Measurements from ENCODE around the gene SLX4IP. TPM values are rescaled to one million over a fixed set of nuclear protein-coding genes. Genes with fewer than 3 reads are reported as not detected.

Gene SLX4IP
- polyA plus RNA-seq, 2 of the 4 experiments (the other 2 are of a cell fraction), result 3.4 to 7.5 TPM

DNA sequence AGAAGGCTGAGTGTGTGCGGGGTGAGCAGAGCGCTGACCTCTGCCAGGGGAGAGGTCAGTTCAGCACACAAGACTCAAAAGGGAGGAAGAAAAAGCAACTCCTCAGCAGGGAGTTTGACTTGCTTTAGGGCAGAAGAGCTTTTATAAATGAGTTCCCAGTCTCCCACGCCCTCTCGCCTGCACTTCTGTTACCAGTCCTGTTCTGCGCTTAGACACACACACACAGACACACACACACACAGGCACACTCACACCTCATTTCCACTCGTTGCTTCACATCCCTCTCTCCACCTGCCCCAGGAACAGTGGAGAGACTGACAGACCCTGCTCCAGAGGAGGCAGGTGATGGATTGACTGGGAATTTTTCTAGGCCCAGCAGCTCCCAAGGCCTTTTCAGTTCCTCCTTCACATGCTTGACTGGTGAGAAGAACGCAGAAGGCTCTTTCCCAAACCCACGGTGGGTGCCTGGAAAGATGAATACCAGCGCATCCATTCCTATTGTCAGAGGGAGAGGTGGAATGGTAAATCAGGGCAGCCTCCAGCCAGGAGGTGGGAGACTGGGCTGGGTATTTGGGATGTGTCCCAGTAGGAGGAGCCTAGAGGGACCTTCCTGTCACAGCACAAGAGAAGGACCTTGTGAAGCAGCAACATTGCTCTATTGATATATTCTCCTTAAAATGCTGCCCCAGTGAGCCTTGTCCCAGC, 195.0 kb downstream of the SLX4IP start:
- WGBS (ENCODE audit: missing lambda C conversion rate), result 87% methylated on average over 9 of the region's 9 CpGs
- POLR2A ChIA-PET, result no interaction called here

DNA sequence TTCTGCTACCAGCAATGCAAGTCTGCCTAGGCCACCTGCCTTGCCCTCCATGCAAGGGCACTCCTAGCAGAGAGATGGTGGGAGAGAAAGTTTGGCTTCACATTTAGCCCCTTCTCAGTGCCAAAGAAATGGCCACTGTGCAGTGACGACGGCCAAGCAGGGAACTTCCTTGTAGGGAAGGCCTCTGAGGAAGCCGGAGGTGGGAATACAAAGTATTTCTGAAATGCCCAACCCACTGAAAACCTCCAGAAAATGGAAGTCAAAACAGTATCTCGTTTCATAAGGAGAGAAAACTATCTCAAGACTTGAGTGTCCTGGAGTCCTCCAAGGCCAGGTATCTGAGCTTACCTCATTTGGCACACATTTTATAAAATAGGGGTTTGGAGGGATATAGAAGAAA, 196.0 kb downstream of the SLX4IP start:
- H3K27ac ChIP-seq, result no peak overlapping the region
- DNase-seq (ENCODE audit: low read depth in 1 of 2, low spot score in 1 of 2), result no peak
- peak; percentile 23 for FAIRE-seq
- no peak overlapping the region for H3K4me3 ChIP-seq
- ATAC-seq, result no peak
- TF ChIP-seq RCOR1 (IDR thresholded peaks at IDR 0.05; ENCODE audit: low read depth, low read length) (no peak), TFCP2L1 (CRISPR knock-in tag; IDR thresholded peaks at IDR 0.05) (no peak), RNF2 (IDR thresholded peaks at IDR 0.05; ENCODE audit: borderline replicate concordance, low read depth) (no peak), JUN (IDR thresholded peaks at IDR 0.05) (no peak), CHD4 (IDR thresholded peaks at IDR 0.05; ENCODE audit: borderline replicate concordance) (no peak), POLR2AphosphoS2 (conservative IDR thresholded peaks at IDR 0.05; ENCODE audit: low read length) (no peak)
- TF ChIP-seq, protein P1, sequence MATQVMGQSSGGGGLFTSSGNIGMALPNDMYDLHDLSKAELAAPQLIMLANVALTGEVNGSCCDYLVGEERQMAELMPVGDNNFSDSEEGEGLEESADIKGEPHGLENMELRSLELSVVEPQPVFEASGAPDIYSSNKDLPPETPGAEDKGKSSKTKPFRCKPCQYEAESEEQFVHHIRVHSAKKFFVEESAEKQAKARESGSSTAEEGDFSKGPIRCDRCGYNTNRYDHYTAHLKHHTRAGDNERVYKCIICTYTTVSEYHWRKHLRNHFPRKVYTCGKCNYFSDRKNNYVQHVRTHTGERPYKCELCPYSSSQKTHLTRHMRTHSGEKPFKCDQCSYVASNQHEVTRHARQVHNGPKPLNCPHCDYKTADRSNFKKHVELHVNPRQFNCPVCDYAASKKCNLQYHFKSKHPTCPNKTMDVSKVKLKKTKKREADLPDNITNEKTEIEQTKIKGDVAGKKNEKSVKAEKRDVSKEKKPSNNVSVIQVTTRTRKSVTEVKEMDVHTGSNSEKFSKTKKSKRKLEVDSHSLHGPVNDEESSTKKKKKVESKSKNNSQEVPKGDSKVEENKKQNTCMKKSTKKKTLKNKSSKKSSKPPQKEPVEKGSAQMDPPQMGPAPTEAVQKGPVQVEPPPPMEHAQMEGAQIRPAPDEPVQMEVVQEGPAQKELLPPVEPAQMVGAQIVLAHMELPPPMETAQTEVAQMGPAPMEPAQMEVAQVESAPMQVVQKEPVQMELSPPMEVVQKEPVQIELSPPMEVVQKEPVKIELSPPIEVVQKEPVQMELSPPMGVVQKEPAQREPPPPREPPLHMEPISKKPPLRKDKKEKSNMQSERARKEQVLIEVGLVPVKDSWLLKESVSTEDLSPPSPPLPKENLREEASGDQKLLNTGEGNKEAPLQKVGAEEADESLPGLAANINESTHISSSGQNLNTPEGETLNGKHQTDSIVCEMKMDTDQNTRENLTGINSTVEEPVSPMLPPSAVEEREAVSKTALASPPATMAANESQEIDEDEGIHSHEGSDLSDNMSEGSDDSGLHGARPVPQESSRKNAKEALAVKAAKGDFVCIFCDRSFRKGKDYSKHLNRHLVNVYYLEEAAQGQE (IDR thresholded peaks at IDR 0.05), result no peak
- TF ChIP-seq, protein P2, sequence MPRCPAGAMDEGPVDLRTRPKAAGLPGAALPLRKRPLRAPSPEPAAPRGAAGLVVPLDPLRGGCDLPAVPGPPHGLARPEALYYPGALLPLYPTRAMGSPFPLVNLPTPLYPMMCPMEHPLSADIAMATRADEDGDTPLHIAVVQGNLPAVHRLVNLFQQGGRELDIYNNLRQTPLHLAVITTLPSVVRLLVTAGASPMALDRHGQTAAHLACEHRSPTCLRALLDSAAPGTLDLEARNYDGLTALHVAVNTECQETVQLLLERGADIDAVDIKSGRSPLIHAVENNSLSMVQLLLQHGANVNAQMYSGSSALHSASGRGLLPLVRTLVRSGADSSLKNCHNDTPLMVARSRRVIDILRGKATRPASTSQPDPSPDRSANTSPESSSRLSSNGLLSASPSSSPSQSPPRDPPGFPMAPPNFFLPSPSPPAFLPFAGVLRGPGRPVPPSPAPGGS (IDR thresholded peaks at IDR 0.05), result no peak
- no peak overlapping the region for H3K4me2 ChIP-seq
- ChIA-PET POLR2A (no interaction called here), CTCF (interaction anchor here (0.9 to 3.0 kb wide), 6 partner anchors 9 to 1015 kb away, joined by 3 to 11 read pairs (median 4); no protein-coding TSS in a partner anchor)
- H3K9me3 ChIP-seq, result no peaks in the 10 kb centered on the region
- 87% methylated on average over 4 of the region's 4 CpGs for WGBS (ENCODE audit: missing lambda C conversion rate)
- H3K4me1 ChIP-seq, result peaks cover 14% of the 10 kb centered on the region

More for the DNA sequence above, 195.0 kb downstream of the SLX4IP start:
- Histone ChIP-seq H3K4me2 (no peak overlapping the region), H3K27ac (no peak overlapping the region), H3K4me1 (peaks cover 4% of the 10 kb centered on the region), H3K9me3 (no peaks in the 10 kb centered on the region), H3K4me3 (no peak overlapping the region)
- FAIRE-seq (no peak), DNase-seq (ENCODE audit: low read depth in 1 of 2, low spot score in 1 of 2) (no peak), ATAC-seq (no peak)
- CTCF ChIA-PET, result interaction anchor here (1.2 kb wide), 1 partner anchor 80 kb away, joined by 3 read pairs; no protein-coding TSS in a partner anchor
- TF ChIP-seq CBX8 (IDR thresholded peaks at IDR 0.05), result no peak
- no peak for TF ChIP-seq MYC (IDR thresholded peaks at IDR 0.05; ENCODE audit: borderline replicate concordance, low read length)
- TF ChIP-seq, protein P3, sequence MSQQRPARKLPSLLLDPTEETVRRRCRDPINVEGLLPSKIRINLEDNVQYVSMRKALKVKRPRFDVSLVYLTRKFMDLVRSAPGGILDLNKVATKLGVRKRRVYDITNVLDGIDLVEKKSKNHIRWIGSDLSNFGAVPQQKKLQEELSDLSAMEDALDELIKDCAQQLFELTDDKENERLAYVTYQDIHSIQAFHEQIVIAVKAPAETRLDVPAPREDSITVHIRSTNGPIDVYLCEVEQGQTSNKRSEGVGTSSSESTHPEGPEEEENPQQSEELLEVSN (IDR thresholded peaks at IDR 0.05; ENCODE audit: borderline replicate concordance, low read depth), result no peak
- TF ChIP-seq RCOR1 (IDR thresholded peaks at IDR 0.05; ENCODE audit: low read depth, low read length), result no peak
- no peak for TF ChIP-seq CEBPB (IDR thresholded peaks at IDR 0.05)

DNA sequence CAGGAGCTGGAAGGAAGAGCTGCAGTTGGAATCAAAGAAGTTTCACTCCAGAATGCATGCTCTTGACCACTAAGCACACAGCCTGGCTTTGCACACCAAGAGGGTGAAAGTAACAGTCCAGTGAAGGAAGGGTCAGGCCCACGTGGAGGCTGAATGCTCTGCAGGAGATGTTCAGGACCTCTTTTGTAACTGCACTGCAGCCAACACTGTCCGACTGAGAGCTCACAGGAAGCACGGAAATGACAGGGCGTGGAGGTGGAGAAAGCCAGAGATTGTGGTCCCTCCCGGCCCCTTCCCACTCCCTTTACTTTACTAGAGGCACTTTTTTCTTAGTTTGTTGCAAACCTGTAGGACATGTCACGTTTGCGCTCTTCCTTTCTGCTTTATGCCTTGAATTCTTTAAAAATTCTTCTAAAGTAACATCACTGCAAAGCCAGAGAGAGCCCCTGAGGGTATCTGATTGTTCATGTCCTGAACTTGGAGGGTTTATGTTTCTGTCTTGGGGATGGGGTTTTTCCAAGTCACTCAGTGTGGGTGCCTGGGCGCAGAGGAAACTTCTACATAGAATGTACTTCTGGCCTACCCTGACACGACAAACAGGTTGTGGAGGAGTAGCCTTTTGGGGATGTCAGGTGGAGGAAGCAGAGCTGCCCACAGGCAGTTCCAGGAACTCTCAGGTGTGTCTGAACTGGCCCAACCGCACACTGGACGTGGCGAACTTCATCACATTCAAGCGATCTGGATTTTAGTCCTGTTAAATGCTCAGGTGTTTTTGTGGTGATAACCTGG, 197.8 kb downstream of the SLX4IP start:
- Histone ChIP-seq H3K27ac (no peak overlapping the region), H3K4me3 (no peak overlapping the region), H3K4me1 (peaks cover 32% of the 10 kb centered on the region), H3K9me3 (no peaks in the 10 kb centered on the region), H3K4me2 (no peak overlapping the region)
- DNase-seq (ENCODE audit: low read depth in 1 of 2, low spot score in 1 of 2) (no peak), ATAC-seq (peak in 1 of 2 experiments; percentile 18; a peak in 3 of 6 replicates), FAIRE-seq (no peak)
- TF ChIP-seq SREBF2 (IDR thresholded peaks at IDR 0.05) (no peak), GATA3 (IDR thresholded peaks at IDR 0.05; ENCODE audit: borderline replicate concordance) (no peak), CHD2 (IDR thresholded peaks at IDR 0.05; ENCODE audit: low read length, partially characterized antibody) (no peak)
- TF ChIP-seq, protein P4, sequence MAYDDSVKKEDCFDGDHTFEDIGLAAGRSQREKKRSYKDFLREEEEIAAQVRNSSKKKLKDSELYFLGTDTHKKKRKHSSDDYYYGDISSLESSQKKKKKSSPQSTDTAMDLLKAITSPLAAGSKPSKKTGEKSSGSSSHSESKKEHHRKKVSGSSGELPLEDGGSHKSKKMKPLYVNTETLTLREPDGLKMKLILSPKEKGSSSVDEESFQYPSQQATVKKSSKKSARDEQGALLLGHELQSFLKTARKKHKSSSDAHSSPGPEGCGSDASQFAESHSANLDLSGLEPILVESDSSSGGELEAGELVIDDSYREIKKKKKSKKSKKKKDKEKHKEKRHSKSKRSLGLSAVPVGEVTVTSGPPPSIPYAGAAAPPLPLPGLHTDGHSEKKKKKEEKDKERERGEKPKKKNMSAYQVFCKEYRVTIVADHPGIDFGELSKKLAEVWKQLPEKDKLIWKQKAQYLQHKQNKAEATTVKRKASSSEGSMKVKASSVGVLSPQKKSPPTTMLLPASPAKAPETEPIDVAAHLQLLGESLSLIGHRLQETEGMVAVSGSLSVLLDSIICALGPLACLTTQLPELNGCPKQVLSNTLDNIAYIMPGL (CRISPR knock-in tag; IDR thresholded peaks at IDR 0.05; ENCODE audit: borderline replicate concordance), result no peak
- ChIA-PET CTCF (interaction anchor here (0.8 to 3.0 kb wide), 7 partner anchors 10 to 1015 kb away, joined by 3 to 11 read pairs (median 7); no protein-coding TSS in a partner anchor), POLR2A (no interaction called here)
- 85% methylated on average over 13 of the region's 13 CpGs for WGBS (ENCODE audit: missing lambda C conversion rate)
